HepG2 (cell line): ENCODE measurements around the gene MCRIP2. TPM values are rescaled to one million over a fixed set of nuclear protein-coding genes. Genes with fewer than 3 reads are reported as not detected.

ENCODE experiments used
- ATM ChIP-seq: fragments of 450-650 bp; IDR thresholded peaks from 2 replicates; pipeline ENCODE4 v1.7.1; 2017; ENCODE audit warnings: mild to moderate bottlenecking, borderline replicate concordance
- BCLAF1 ChIP-seq: fragments of 450-650 bp; IDR thresholded peaks from 2 replicates; pipeline ENCODE4 v1.6.1; 2017; ENCODE audit warnings: mild to moderate bottlenecking
- CEBPB ChIP-seq: IDR thresholded peaks from 2 replicates; pipeline ENCODE4 v1.6.1; 2011; ENCODE audit warnings: low read depth, low read length, improper control_type of control experiment, borderline replicate concordance
- ETV6 ChIP-seq: sonication (generic); formaldehyde crosslinking; conservative IDR thresholded peaks from 2 replicates; pipeline ENCODE4 v1.4.0; 2020; ENCODE audit warnings: missing genetic modification reagents
- EZH2 ChIP-seq: conservative IDR thresholded peaks from 2 replicates; pipeline ENCODE4 v1.6.1; 2012; ENCODE audit warnings: mild to moderate bottlenecking, low read depth, low read length, moderate library complexity
- HMGXB3 ChIP-seq: sonication (generic); formaldehyde crosslinking; IDR thresholded peaks from 2 replicates; pipeline ENCODE4 v1.4.0; 2020; ENCODE audit warnings: missing genetic modification reagents, borderline replicate concordance
- JUN ChIP-seq: sonication (generic); formaldehyde crosslinking; IDR thresholded peaks from 2 replicates; pipeline ENCODE4 v1.4.0; 2020; ENCODE audit warnings: mild to moderate bottlenecking, missing genetic modification reagents
- MEIS2 ChIP-seq: sonication (generic); formaldehyde crosslinking; IDR thresholded peaks from 2 replicates; pipeline ENCODE4 v1.9.0; 2021; ENCODE audit warnings: mild to moderate bottlenecking, missing genetic modification reagents
- NR3C1 ChIP-seq: sonication (generic); formaldehyde crosslinking; IDR thresholded peaks from 2 replicates; pipeline ENCODE4 v1.4.0; 2020; ENCODE audit warnings: missing genetic modification reagents
- RFXAP ChIP-seq: sonication (generic); formaldehyde crosslinking; IDR thresholded peaks from 2 replicates; pipeline ENCODE4 v1.4.0; 2020; ENCODE audit warnings: missing genetic modification reagents, borderline replicate concordance
- TBX3 ChIP-seq: fragments of 450-650 bp; IDR thresholded peaks from 2 replicates; pipeline ENCODE4 v1.6.1; 2017; ENCODE audit warnings: antibody characterized with exemption, mild to moderate bottlenecking, inconsistent platforms, borderline replicate concordance
- ZC3H13 ChIP-seq: sonication (generic); formaldehyde crosslinking; IDR thresholded peaks from 2 replicates; pipeline ENCODE4 v1.8.1; 2023; ENCODE audit warnings: mild to moderate bottlenecking, missing genetic modification reagents, moderate library complexity
- ZNF260 ChIP-seq: sonication (generic); formaldehyde crosslinking; IDR thresholded peaks from 2 replicates; pipeline ENCODE4 v1.4.0; 2020; ENCODE audit warnings: missing genetic modification reagents, low read depth, mild to moderate bottlenecking, borderline replicate concordance
- ZNF496 ChIP-seq: sonication (generic); formaldehyde crosslinking; IDR thresholded peaks from 2 replicates; pipeline ENCODE4 v1.8.1; 2023; ENCODE audit warnings: mild to moderate bottlenecking, moderate library complexity, missing genetic modification reagents; ENCODE audit not compliant: insufficient replicate concordance
- ZNF549 ChIP-seq: sonication (generic); formaldehyde crosslinking; IDR thresholded peaks from 2 replicates; pipeline ENCODE4 v1.5.0; 2020; ENCODE audit warnings: missing genetic modification reagents
- ZNF619 ChIP-seq: sonication (generic); formaldehyde crosslinking; IDR thresholded peaks from 2 replicates; pipeline ENCODE4 v1.4.0; 2020; ENCODE audit warnings: mild to moderate bottlenecking, missing genetic modification reagents
- ZNF75D ChIP-seq: sonication (generic); formaldehyde crosslinking; IDR thresholded peaks from 2 replicates; pipeline ENCODE4 v1.8.1; 2023; ENCODE audit warnings: missing genetic modification reagents, mild to moderate bottlenecking, borderline replicate concordance
- polyA plus RNA-seq, 8 experiments: library from polyadenylated mRNA; depleted of rRNA in 3 of 8; stranded (reverse) in 7 of 8; unstranded in 1 of 8; fragments of >200 nt; fragmentation: Illumina TruSeq in 4 of 8; extraction: Trizol in 4 of 8; gene quantifications; 2 replicates each; pipeline versions ENCODE4 v1.2.1 to v1.2.3, GENCODE V29; 2011 to 2016; ENCODE audit warnings: low read depth in 4 of 8, missing spikeins in 1 of 8, mixed read lengths in 1 of 8; ENCODE audit not compliant: insufficient read depth in 1 of 8
- total RNA-seq, 5 experiments: library from RNA; depleted of rRNA; stranded (reverse); fragments of >200 nt; fragmentation: Illumina TruSeq; extraction: Trizol; gene quantifications; 2 replicates each; pipeline ENCODE4 v1.2.3, GENCODE V29; 2016; ENCODE audit warnings: low read depth in 1 of 5
- TF ChIP-seq, protein P1 (sequence below), 2 experiments: sonication (generic) in 1 of 2; formaldehyde crosslinking in 1 of 2; IDR thresholded peaks; 2 replicates each; pipeline versions ENCODE4 v1.5.1 to v1.6.1; 2011 to 2020; ENCODE audit warnings: borderline replicate concordance in 1 of 2, low read depth in 1 of 2, low read length in 1 of 2, mild to moderate bottlenecking in 1 of 2, missing genetic modification reagents in 1 of 2, moderate library complexity in 1 of 2
- TF ChIP-seq, protein P2 (sequence below): IDR thresholded peaks from 2 replicates; pipeline ENCODE4 v1.6.1; 2016

The MCRIP2 gene
- total and polyA plus RNA-seq, 2 of the 13 experiments (the other 11 are each of a cell fraction or from before 2014, with no cell fraction given) = 39.6 to 76.7 TPM

DNA sequence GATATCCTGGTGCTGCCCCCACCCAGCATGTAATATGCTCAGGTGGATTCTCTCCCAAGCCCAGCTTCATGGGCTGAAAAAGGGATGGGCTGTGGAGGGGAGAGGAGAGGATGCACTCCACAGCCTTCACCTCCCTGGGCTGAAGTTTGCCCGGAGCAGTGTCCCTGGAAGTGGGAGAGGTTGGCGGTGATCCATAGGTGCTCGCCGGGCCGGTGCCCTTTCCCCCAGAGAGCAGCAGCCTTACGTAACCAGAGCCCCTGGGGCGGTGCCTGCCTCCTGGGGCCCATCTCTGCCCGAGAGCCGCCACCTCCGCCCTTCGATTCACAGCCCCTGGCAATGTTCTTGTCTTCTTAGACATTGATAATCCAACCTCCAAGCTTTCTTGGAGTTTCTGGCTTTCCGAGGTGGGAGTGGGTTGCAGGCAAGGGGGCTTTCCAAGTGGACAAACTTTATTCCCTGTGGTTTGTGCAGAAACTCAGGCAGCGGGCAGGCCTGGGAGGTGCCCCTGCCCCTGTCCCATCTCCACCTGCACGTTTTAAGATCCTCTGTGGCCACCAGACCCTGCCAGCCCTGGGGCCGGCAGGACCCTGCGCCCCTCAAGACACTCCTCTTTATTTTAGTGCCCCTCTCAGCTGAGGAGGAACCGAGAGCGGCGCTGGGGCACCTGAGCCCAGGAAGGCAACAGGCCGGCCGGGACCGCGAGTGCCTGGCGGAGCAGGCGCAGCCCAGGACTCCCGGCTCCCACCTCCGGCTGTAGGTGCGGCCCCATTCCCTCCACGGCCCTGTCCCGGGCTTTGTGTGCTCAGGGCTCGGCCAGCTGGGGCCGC lies 4.4 kb downstream of the MCRIP2 start (continued):
- peak; percentile 76; the same call in 1 of the 2 replicates for TF ChIP-seq CEBPB
- TF ChIP-seq BCLAF1 = no peak
- no peak for TF ChIP-seq EZH2
- TF ChIP-seq ATM = no peak
- TF ChIP-seq, protein P1, sequence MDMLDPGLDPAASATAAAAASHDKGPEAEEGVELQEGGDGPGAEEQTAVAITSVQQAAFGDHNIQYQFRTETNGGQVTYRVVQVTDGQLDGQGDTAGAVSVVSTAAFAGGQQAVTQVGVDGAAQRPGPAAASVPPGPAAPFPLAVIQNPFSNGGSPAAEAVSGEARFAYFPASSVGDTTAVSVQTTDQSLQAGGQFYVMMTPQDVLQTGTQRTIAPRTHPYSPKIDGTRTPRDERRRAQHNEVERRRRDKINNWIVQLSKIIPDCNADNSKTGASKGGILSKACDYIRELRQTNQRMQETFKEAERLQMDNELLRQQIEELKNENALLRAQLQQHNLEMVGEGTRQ (IDR thresholded peaks at IDR 0.05; ENCODE audit: low read depth, low read length) = no peak
- TF ChIP-seq, protein P1 (CRISPR knock-in tag; IDR thresholded peaks at IDR 0.05; ENCODE audit: borderline replicate concordance) = no peak
- no peak for TF ChIP-seq MEIS2 (CRISPR knock-in tag)
- no peak for TF ChIP-seq TBX3
- TF ChIP-seq RFXAP (CRISPR knock-in tag) = no peak
- no peak for TF ChIP-seq ZNF549 (CRISPR knock-in tag)
- no peak for TF ChIP-seq JUN (CRISPR knock-in tag)
- no peak for TF ChIP-seq ZNF619
- TF ChIP-seq ZNF260 (CRISPR knock-in tag) = no peak
- TF ChIP-seq ZNF75D (CRISPR knock-in tag) = no peak
- no peak for TF ChIP-seq NR3C1 (CRISPR knock-in tag)
- TF ChIP-seq ZC3H13 = no peak
- no peak for TF ChIP-seq ZNF496 (CRISPR knock-in tag)
- TF ChIP-seq, protein P2, sequence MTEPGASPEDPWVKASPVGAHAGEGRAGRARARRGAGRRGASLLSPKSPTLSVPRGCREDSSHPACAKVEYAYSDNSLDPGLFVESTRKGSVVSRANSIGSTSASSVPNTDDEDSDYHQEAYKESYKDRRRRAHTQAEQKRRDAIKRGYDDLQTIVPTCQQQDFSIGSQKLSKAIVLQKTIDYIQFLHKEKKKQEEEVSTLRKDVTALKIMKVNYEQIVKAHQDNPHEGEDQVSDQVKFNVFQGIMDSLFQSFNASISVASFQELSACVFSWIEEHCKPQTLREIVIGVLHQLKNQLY (CRISPR knock-in tag) = peak; percentile 41; the same call in 1 of the 2 replicates
- no peak for TF ChIP-seq HMGXB3 (CRISPR knock-in tag)
- TF ChIP-seq ETV6 = no peak
